SU-DHL-6 (cell line): ENCODE data around the gene TPRA1.
"Not testable (repeated sequence)": the region's sequence is repeated elsewhere in the genome, so short reads cannot be mapped to it uniquely, and the experiment has no call there.

Experiments used
- EZH2phosphoT487 ChIP-seq: fragments of 200-600 bp; sonication (generic), shearing (Covaris generic); conservative IDR thresholded peaks from 2 replicates; pipeline ENCODE4 v1.6.1; 2018; ENCODE audit warnings: mild to moderate bottlenecking, antibody characterized with exemption, low read length, moderate library complexity, mixed read lengths
- TF ChIP-seq, protein P1 (sequence below): fragments of 200-600 bp; sonication (generic); IDR thresholded peaks from one replicate; pipeline ENCODE4 v1.5.1; 2017; ENCODE audit warnings: antibody characterized with exemption, mild to moderate bottlenecking, low read length, moderate library complexity; ENCODE audit not compliant: insufficient read depth, poor library complexity, severe bottlenecking

DNA sequence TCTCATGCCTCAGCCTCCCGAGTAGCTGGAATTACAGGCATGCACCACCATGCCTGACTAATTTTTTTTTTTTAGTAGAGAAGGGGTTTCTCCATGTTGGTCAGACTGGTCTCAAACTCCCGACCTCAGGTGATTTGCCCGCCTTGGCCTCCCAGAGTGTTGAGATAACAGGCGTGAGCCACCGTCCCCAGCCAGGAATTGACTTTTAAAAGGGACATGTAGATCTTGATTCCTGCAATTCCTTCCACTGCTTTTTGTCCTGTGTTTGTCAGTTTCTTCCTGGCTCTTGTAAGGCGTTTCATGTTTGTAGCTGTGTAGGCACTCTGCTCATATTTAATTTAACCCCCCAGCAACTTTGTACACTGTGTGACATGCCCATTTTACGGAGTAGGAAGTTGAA lies 15.0 kb upstream of the TPRA1 start:
- TF ChIP-seq, protein P1, sequence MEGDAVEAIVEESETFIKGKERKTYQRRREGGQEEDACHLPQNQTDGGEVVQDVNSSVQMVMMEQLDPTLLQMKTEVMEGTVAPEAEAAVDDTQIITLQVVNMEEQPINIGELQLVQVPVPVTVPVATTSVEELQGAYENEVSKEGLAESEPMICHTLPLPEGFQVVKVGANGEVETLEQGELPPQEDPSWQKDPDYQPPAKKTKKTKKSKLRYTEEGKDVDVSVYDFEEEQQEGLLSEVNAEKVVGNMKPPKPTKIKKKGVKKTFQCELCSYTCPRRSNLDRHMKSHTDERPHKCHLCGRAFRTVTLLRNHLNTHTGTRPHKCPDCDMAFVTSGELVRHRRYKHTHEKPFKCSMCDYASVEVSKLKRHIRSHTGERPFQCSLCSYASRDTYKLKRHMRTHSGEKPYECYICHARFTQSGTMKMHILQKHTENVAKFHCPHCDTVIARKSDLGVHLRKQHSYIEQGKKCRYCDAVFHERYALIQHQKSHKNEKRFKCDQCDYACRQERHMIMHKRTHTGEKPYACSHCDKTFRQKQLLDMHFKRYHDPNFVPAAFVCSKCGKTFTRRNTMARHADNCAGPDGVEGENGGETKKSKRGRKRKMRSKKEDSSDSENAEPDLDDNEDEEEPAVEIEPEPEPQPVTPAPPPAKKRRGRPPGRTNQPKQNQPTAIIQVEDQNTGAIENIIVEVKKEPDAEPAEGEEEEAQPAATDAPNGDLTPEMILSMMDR: not testable (repeated sequence)
- TF ChIP-seq EZH2phosphoT487: not testable (repeated sequence)
